Spleen (tissue), 11 donors: ENCODE results near the gene VWA1. TPM values are rescaled to one million over a fixed set of nuclear protein-coding genes. Genes with fewer than 3 reads are reported as not detected.
A peak's percentile ranks its signal among the peaks of the same experiment; 100 is the strongest.
"Not testable (repeated sequence)": the region's sequence is repeated elsewhere in the genome, so short reads cannot be mapped to it uniquely, and the experiment has no call there.

Experiments used
- DNase-seq: peaks from one replicate; pipeline ENCODE4 v3.0.0-alpha.2; 2020
- H3K27ac ChIP-seq, 8 donors: fragments of 200-600 bp; sonication (generic) in 7 of 8; 1 replicate in 4 of 8; 2 replicates in 4 of 8; pipeline versions ENCODE4 v1.5.0 to v1.8.0; 2016 to 2021; ENCODE audit warnings: inconsistent platforms in 4 of 8, mild to moderate bottlenecking in 4 of 8, moderate library complexity in 1 of 8
- H3K27me3 ChIP-seq, 7 donors: fragments of 200-600 bp; sonication (generic) in 6 of 7; replicated peaks in 1 of 7; 1 replicate in 4 of 7; 2 replicates in 3 of 7; pipeline versions ENCODE4 v1.5.0 to v1.8.0; 2016 to 2021; ENCODE audit warnings: inconsistent platforms in 3 of 7, mild to moderate bottlenecking in 1 of 7
- H3K36me3 ChIP-seq, 6 donors: fragments of 200-600 bp; sonication (generic) in 5 of 6; 1 replicate in 4 of 6; 2 replicates in 2 of 6; pipeline versions ENCODE4 v1.5.0 to v1.8.0; 2016 to 2021; ENCODE audit warnings: inconsistent platforms in 2 of 6
- H3K4me1 ChIP-seq, 6 donors: fragments of 200-600 bp; sonication (generic) in 5 of 6; 1 replicate in 3 of 6; 2 replicates in 3 of 6; pipeline versions ENCODE4 v1.5.0 to v1.8.0; 2016 to 2021; ENCODE audit warnings: inconsistent platforms in 3 of 6
- H3K4me3 ChIP-seq, 8 donors: fragments of 200-600 bp; sonication (generic) in 7 of 8; 1 replicate in 4 of 8; 2 replicates in 4 of 8; pipeline versions ENCODE4 v1.5.0 to v1.8.0; 2016 to 2021; ENCODE audit warnings: inconsistent platforms in 4 of 8, mild to moderate bottlenecking in 4 of 8, moderate library complexity in 2 of 8
- H3K9me3 ChIP-seq, 8 donors: fragments of 200-600 bp; sonication (generic) in 7 of 8; 1 replicate in 4 of 8; 2 replicates in 4 of 8; pipeline versions ENCODE4 v1.5.0 to v1.8.0; 2016 to 2021; ENCODE audit warnings: inconsistent platforms in 4 of 8
- POLR2A ChIP-seq, 3 donors: fragments of 450-650 bp; IDR thresholded peaks; one replicate each; pipeline ENCODE4 v1.5.1; 2017; ENCODE audit warnings: antibody characterized with exemption in 3 of 3, mild to moderate bottlenecking in 1 of 3
- POLR2AphosphoS5 ChIP-seq, 3 donors: sonication (generic); formaldehyde crosslinking; IDR thresholded peaks; one replicate each; pipeline ENCODE4 v1.5.1; 2017; ENCODE audit warnings: antibody characterized with exemption in 3 of 3
- WGBS, 5 donors: extraction: QIAGEN DNeasy Blood & Tissue Kit in 3 of 5; methylation state at CpG; one replicate each; pipeline versions ENCODE4 v1.1.5 to v1.1.7; 2013 to 2018; 5-methylcytosine and 5-hydroxymethylcytosine counted together
- intact Hi-C: fragments of 100-400 bp; cut with DNase I; formaldehyde crosslinking; loops from one replicate; pipeline ENCODE4 v1.15.0; 2023; ENCODE audit warnings: low total_unique reads
- polyA plus RNA-seq, 3 donors: library from polyadenylated mRNA; stranded (reverse); fragments of 200-250 nt; gene quantifications; one replicate each; pipeline ENCODE4 v1.2.1, GENCODE V29; 2013
- total RNA-seq, 7 donors: library from RNA; depleted of rRNA in 3 of 7; stranded (reverse); fragments of >200 nt in 3 of 7; fragmentation: NEBNext Ultra II Directional in 4 of 7; extraction: Animal tissue kit (Norgen Biotek cat#: 25700) in 4 of 7; gene quantifications; one replicate each; pipeline versions ENCODE4 v1.1.0 to v1.2.1, GENCODE V29; 2016 to 2021
- TF ChIP-seq, protein P1 (sequence below), 11 experiments: fragments of 200-600 bp in 7 of 11; fragments of 450-650 bp in 4 of 11; sonication (generic) in 4 of 11; IDR thresholded peaks in 8 of 11; conservative IDR thresholded peaks in 3 of 11; 1 replicate in 7 of 11; 2 replicates in 4 of 11; pipeline versions ENCODE4 v1.4.0 to v1.8.0; 2016 to 2021; ENCODE audit warnings: antibody characterized with exemption in 11 of 11, inconsistent platforms in 4 of 11, mild to moderate bottlenecking in 1 of 11
- donor health status: healthy with polysubstance abuse.
- donor health status: DM: no; HTN: no; CAD: no; lungs with moderate emphysema.
- donor health status: DM: no; HTN: no; CAD: no.
- donor health status: Bipolar disorder and iron deficiency.
- donor health status: healthy.
- donor health status: DM: no; HTN: no; CAD: no.
- donor health status: DM: yes; HTN: yes; CAD: no.

The VWA1 gene
- total and polyA plus RNA-seq, 10 donors: 3.9 to 18.0 (median 12.4) TPM

- intact Hi-C loops: no loop called here
- peaks cover 3 to 43% (median 20%) of the 10 kb centered on the region in 6 donors for H3K4me1 ChIP-seq
- no peaks in the 10 kb centered on the region for H3K9me3 ChIP-seq
- H3K27ac ChIP-seq: no peak overlapping the region
- H3K36me3 ChIP-seq: no peaks in the 10 kb centered on the region
- TF ChIP-seq POLR2AphosphoS5 (IDR thresholded peaks at IDR 0.05) (no peak), POLR2A (IDR thresholded peaks at IDR 0.05) (no peak)
- TF ChIP-seq, protein P1, sequence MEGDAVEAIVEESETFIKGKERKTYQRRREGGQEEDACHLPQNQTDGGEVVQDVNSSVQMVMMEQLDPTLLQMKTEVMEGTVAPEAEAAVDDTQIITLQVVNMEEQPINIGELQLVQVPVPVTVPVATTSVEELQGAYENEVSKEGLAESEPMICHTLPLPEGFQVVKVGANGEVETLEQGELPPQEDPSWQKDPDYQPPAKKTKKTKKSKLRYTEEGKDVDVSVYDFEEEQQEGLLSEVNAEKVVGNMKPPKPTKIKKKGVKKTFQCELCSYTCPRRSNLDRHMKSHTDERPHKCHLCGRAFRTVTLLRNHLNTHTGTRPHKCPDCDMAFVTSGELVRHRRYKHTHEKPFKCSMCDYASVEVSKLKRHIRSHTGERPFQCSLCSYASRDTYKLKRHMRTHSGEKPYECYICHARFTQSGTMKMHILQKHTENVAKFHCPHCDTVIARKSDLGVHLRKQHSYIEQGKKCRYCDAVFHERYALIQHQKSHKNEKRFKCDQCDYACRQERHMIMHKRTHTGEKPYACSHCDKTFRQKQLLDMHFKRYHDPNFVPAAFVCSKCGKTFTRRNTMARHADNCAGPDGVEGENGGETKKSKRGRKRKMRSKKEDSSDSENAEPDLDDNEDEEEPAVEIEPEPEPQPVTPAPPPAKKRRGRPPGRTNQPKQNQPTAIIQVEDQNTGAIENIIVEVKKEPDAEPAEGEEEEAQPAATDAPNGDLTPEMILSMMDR (IDR thresholded peaks at IDR 0.05 in 8 of 11, conservative IDR thresholded peaks at IDR 0.05 in 3 of 11): no peak
- peaks cover 0 to 94% (median 16%) of the 10 kb centered on the region in 7 donors for H3K27me3 ChIP-seq
- peak; percentile 58 for DNase-seq
- no peak overlapping the region for H3K4me3 ChIP-seq
- WGBS, 5 donors: 13 to 39% (median 28%) methylated on average over 12 to 19 of the region's 19 CpGs
Measured at GRCh38 chr1:1426496-1427105, 8.9 kb upstream of the VWA1 start.

GRCh38 chr1:1427106-1427819 is 8.2 kb upstream of the VWA1 start:
- TF ChIP-seq, protein P1 (IDR thresholded peaks at IDR 0.05 in 8 of 11, conservative IDR thresholded peaks at IDR 0.05 in 3 of 11): no peak
- TF ChIP-seq POLR2AphosphoS5 (IDR thresholded peaks at IDR 0.05): no peak
- no peak for TF ChIP-seq POLR2A (IDR thresholded peaks at IDR 0.05)
- no peaks in the 10 kb centered on the region for H3K9me3 ChIP-seq
- peak overlapping the region in 1 of 8 donors; percentile 41 for H3K27ac ChIP-seq
- H3K36me3 ChIP-seq: no peaks in the 10 kb centered on the region
- H3K4me3 ChIP-seq: peak overlapping the region in 3 of 8 donors; percentile 15 to 58 (median 29)
- intact Hi-C loops: no loop called here
- peaks cover 3 to 49% (median 25%) of the 10 kb centered on the region in 6 donors for H3K4me1 ChIP-seq
- H3K27me3 ChIP-seq: peaks cover 0 to 94% (median 16%) of the 10 kb centered on the region in 7 donors
- WGBS, 5 donors: 9 to 39% (median 16%) methylated on average over 19 to 66 of the region's 66 CpGs
- peak; percentile 59 for DNase-seq

- intact Hi-C loops: no loop called here
- peaks cover 0 to 94% (median 16%) of the 10 kb centered on the region in 7 donors for H3K27me3 ChIP-seq
- peak overlapping the region in 1 of 8 donors; percentile 41 for H3K27ac ChIP-seq
- no peaks in the 10 kb centered on the region for H3K36me3 ChIP-seq
- TF ChIP-seq POLR2A (IDR thresholded peaks at IDR 0.05): no peak
- TF ChIP-seq, protein P1 (IDR thresholded peaks at IDR 0.05 in 8 of 11, conservative IDR thresholded peaks at IDR 0.05 in 3 of 11): no peak
- no peak for TF ChIP-seq POLR2AphosphoS5 (IDR thresholded peaks at IDR 0.05)
- H3K9me3 ChIP-seq: no peaks in the 10 kb centered on the region
- 0 to 4% (median 0%) methylated on average over 6 to 18 of the region's 22 CpGs; no CpG with 5 or more reads in 1 of the 5 donors for WGBS, 5 donors
- no peak for DNase-seq
- H3K4me1 ChIP-seq: peaks cover 6 to 55% (median 30%) of the 10 kb centered on the region in 6 donors
- H3K4me3 ChIP-seq: peak overlapping the region in 3 of 8 donors; percentile 15 to 58 (median 29)
Measured at GRCh38 chr1:1427820-1428148, 7.7 kb upstream of the VWA1 start.

DNA sequence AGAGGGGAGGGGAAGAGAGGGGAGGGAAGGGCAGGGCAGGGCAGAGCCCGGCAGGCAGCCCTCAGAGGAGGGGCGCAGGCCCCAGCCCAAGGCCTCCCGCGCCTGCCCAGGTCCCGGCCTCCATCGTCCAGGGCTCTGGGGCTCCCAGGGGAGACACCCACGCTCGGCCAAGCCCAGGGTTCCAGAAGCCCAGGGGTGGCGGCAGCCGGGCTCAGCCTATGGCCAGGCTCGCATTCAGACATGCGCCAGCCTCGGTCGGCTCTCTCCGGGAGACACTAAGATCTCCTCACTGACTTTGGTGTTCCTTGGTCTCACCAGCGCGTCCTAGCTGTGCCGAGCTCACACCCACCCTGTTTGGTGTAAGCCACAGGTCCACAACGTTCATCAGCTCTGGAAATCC is 7.3 kb upstream of the VWA1 start:
- Histone ChIP-seq H3K4me3 (no peak overlapping the region), H3K27ac (peak overlapping the region in 1 of 8 donors; percentile 8), H3K27me3 (peaks cover 0 to 94% (median 16%) of the 10 kb centered on the region in 7 donors), H3K4me1 (peaks cover 10 to 58% (median 33%) of the 10 kb centered on the region in 6 donors), H3K36me3 (no peaks in the 10 kb centered on the region), H3K9me3 (no peaks in the 10 kb centered on the region)
- intact Hi-C loops: no loop called here
- TF ChIP-seq POLR2AphosphoS5 (IDR thresholded peaks at IDR 0.05) (no peak), POLR2A (IDR thresholded peaks at IDR 0.05) (no peak)
- TF ChIP-seq, protein P1 (IDR thresholded peaks at IDR 0.05 in 8 of 11, conservative IDR thresholded peaks at IDR 0.05 in 3 of 11): no peak
- peak; percentile 49 for DNase-seq
- WGBS, 5 donors: 77 to 90% (median 79%) methylated on average over 13 to 19 of the region's 19 CpGs

GRCh38 chr1:1428967-1429366 is 6.5 kb upstream of the VWA1 start:
- peaks cover 18 to 66% (median 41%) of the 10 kb centered on the region in 6 donors for H3K4me1 ChIP-seq
- intact Hi-C loops: not testable (repeated sequence)
- 91 to 96% (median 96%) methylated on average over 5 to 6 of the region's 6 CpGs for WGBS, 5 donors

More at GRCh38 chr1:1428967-1429366, 6.5 kb upstream of the VWA1 start:
- peaks cover 0 to 98% (median 17%) of the 10 kb centered on the region in 7 donors for H3K27me3 ChIP-seq
- H3K36me3 ChIP-seq, H3K4me3 ChIP-seq, H3K9me3 ChIP-seq: not testable (repeated sequence)
- peak; percentile 0 for DNase-seq
- H3K27ac ChIP-seq: peak overlapping the region in 1 of 8 donors; percentile 81
